GM12872 (cell line): Measurements from ENCODE around the gene STAC3.

Experiments
- TF ChIP-seq, protein P1 (sequence below): IDR thresholded peaks from 3 replicates; pipeline ENCODE4 v1.5.1; 2011; ENCODE audit warnings: low read depth, mild to moderate bottlenecking, low read length, moderate library complexity; ENCODE audit not compliant: insufficient read depth

Gene STAC3

GRCh38 chr12:57215668-57216013 is 35.3 kb downstream of the STAC3 start:
- TF ChIP-seq, protein P1, sequence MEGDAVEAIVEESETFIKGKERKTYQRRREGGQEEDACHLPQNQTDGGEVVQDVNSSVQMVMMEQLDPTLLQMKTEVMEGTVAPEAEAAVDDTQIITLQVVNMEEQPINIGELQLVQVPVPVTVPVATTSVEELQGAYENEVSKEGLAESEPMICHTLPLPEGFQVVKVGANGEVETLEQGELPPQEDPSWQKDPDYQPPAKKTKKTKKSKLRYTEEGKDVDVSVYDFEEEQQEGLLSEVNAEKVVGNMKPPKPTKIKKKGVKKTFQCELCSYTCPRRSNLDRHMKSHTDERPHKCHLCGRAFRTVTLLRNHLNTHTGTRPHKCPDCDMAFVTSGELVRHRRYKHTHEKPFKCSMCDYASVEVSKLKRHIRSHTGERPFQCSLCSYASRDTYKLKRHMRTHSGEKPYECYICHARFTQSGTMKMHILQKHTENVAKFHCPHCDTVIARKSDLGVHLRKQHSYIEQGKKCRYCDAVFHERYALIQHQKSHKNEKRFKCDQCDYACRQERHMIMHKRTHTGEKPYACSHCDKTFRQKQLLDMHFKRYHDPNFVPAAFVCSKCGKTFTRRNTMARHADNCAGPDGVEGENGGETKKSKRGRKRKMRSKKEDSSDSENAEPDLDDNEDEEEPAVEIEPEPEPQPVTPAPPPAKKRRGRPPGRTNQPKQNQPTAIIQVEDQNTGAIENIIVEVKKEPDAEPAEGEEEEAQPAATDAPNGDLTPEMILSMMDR: no peak

- TF ChIP-seq, protein P1: 0 out of 3 replicates have a peak, but pooled peaks have one; percentile 2
Observed at GRCh38 chr12:57215065-57215464, 35.9 kb downstream of the STAC3 start.

GRCh38 chr12:57214398-57214781 is 36.6 kb downstream of the STAC3 start:
- TF ChIP-seq, protein P1: peak; percentile 91

GRCh38 chr12:57213763-57214397 is 37.1 kb downstream of the STAC3 start:
- TF ChIP-seq, protein P1: no peak

- TF ChIP-seq, protein P1: peak; percentile 95
Observed at GRCh38 chr12:57213058-57213715, 37.8 kb downstream of the STAC3 start.

GRCh38 chr12:57212701-57213057 is 38.3 kb downstream of the STAC3 start:
- TF ChIP-seq, protein P1: no peak

GRCh38 chr12:57211791-57212700 is 38.9 kb downstream of the STAC3 start:
- TF ChIP-seq, protein P1: no peak
